B cell (primary cell): ENCODE measurements around the gene STK35. TPM values are rescaled to one million over a fixed set of nuclear protein-coding genes. Genes with fewer than 3 reads are reported as not detected.

Experiments
- ATAC-seq: fragments of 200-7000 bp; cut with Tn5 transposase; one replicate; pipeline ENCODE4 v1.10.0; 2021; ENCODE audit warnings: low read depth, mild to moderate bottlenecking, moderate number of reproducible peaks, moderate library complexity
- CTCF ChIA-PET: fragments of 350-600 bp; sonication (Branson Sonifier 250); formaldehyde crosslinking; loops from one replicate; lab custom pipeline; 2021; ENCODE audit warnings: antibody characterized with exemption, inconsistent platforms; lab: Charles Lee
- POLR2A ChIA-PET: fragments of 350-600 bp; sonication (Branson Sonifier 250); formaldehyde crosslinking; loops from one replicate; lab custom pipeline; 2021; ENCODE audit warnings: antibody characterized with exemption; lab: Charles Lee
- DNase-seq: peaks from one replicate; pipeline ENCODE4 v3.0.0; 2013
- H2AFZ ChIP-seq: 2 replicates; pipeline ENCODE4 v1.6.1; 2012; ENCODE audit warnings: mild to moderate bottlenecking, low read depth, low read length; ENCODE audit not compliant: insufficient read depth, poor library complexity, severe bottlenecking
- H3K27ac ChIP-seq, 2 donors: 1 replicate in 1 of 2; 2 replicates in 1 of 2; pipeline ENCODE4 v1.5.1; 2012 to 2013; ENCODE audit warnings: low read length in 2 of 2, mild to moderate bottlenecking in 2 of 2, moderate library complexity in 1 of 2
- H3K27me3 ChIP-seq, 4 experiments: fragments of 200-600 bp in 1 of 4; sonication (generic) in 1 of 4; replicated peaks in 1 of 4; 1 replicate in 2 of 4; 2 replicates in 2 of 4; pipeline versions ENCODE4 v1.6.1 to v1.7.0; 2013 to 2016; ENCODE audit warnings: low read length in 3 of 4, mild to moderate bottlenecking in 2 of 4, mixed read lengths in 1 of 4, moderate library complexity in 1 of 4; ENCODE audit not compliant: insufficient read depth in 4 of 4, control insufficient read depth in 3 of 4; ENCODE audit errors: control extremely low read depth in 1 of 4
- H3K36me3 ChIP-seq, 2 experiments: replicated peaks in 1 of 2; 1 replicate in 1 of 2; 2 replicates in 1 of 2; pipeline versions ENCODE4 v1.6.1 to v1.7.1; 2013; ENCODE audit warnings: low read length in 1 of 2; ENCODE audit not compliant: insufficient read depth in 2 of 2, control insufficient read depth in 1 of 2; ENCODE audit errors: control extremely low read depth in 1 of 2, extremely low read depth in 1 of 2
- H3K4me1 ChIP-seq, 2 donors: fragments of 200-600 bp in 1 of 2; sonication (generic) in 1 of 2; 1 replicate in 1 of 2; 2 replicates in 1 of 2; pipeline versions ENCODE4 v1.5.1 to v1.6.1; 2013 to 2017; ENCODE audit warnings: low read length in 2 of 2; ENCODE audit not compliant: control insufficient read depth in 2 of 2, insufficient read depth in 2 of 2
- H3K4me2 ChIP-seq: replicated peaks from 2 replicates; pipeline ENCODE3; 2012; ENCODE audit warnings: mild to moderate bottlenecking, low read depth, low read length; ENCODE audit not compliant: poor library complexity, severe bottlenecking
- H3K4me3 ChIP-seq, 5 experiments: fragments of 200-600 bp in 1 of 5; sonication (generic) in 1 of 5; 1 replicate in 3 of 5; 2 replicates in 2 of 5; pipeline versions ENCODE4 v1.5.1 to v1.7.0; 2011 to 2016; ENCODE audit warnings: low read length in 4 of 5, mild to moderate bottlenecking in 4 of 5, low read depth in 2 of 5, control low read depth in 1 of 5, moderate library complexity in 1 of 5; ENCODE audit not compliant: insufficient read depth in 1 of 5; ENCODE audit errors: control extremely low read depth in 1 of 5, extremely low read depth in 1 of 5
- H3K79me2 ChIP-seq: fragments of 200-600 bp; sonication (generic); one replicate; pipeline ENCODE4 v1.6.0; 2016; ENCODE audit warnings: low read length; ENCODE audit not compliant: control insufficient read depth, insufficient read depth
- H3K9ac ChIP-seq: fragments of 200-600 bp; sonication (generic); 2 replicates; pipeline ENCODE4 v1.6.1; 2017; ENCODE audit warnings: mild to moderate bottlenecking, low read length, moderate library complexity
- H3K9me3 ChIP-seq, 3 donors: one replicate each; pipeline versions ENCODE4 v1.6.1 to v1.7.1; 2013; ENCODE audit warnings: low read length in 2 of 3; ENCODE audit not compliant: control insufficient read depth in 2 of 3, insufficient read depth in 1 of 3; ENCODE audit errors: control extremely low read depth in 1 of 3
- H4K20me1 ChIP-seq: 2 replicates; pipeline ENCODE4 v1.6.0; 2012; ENCODE audit warnings: mild to moderate bottlenecking, low read length; ENCODE audit not compliant: insufficient read depth, control insufficient read depth, poor library complexity, severe bottlenecking
- H3K27ac Mint-ChIP-seq: one replicate; pipeline ENCODE4 v1.8.0; 2021; ENCODE audit warnings: mixed read lengths
- H3K27me3 Mint-ChIP-seq: one replicate; pipeline ENCODE4 v1.8.0; 2021; ENCODE audit warnings: mixed read lengths
- H3K4me1 Mint-ChIP-seq: one replicate; pipeline ENCODE4 v1.8.0; 2021; ENCODE audit warnings: mixed read lengths
- H3K4me3 Mint-ChIP-seq: one replicate; pipeline ENCODE4 v1.8.0; 2021; ENCODE audit warnings: mixed read lengths
- H3K9me3 Mint-ChIP-seq: one replicate; pipeline ENCODE4 v1.8.0; 2022; ENCODE audit warnings: mixed read lengths; ENCODE audit not compliant: insufficient read depth
- CTCF ChIP-seq: fragments of 200-600 bp; IDR thresholded peaks from one replicate; pipeline ENCODE4 v1.8.0; 2022; ENCODE audit warnings: antibody characterized with exemption, mild to moderate bottlenecking
- EZH2 ChIP-seq: IDR thresholded peaks from 2 replicates; pipeline ENCODE4 v1.6.1; 2012; ENCODE audit warnings: borderline replicate concordance, low read depth, mild to moderate bottlenecking, moderate library complexity, low read length; ENCODE audit not compliant: insufficient read depth, poor library complexity, severe bottlenecking
- intact Hi-C: fragments of 100-400 bp; cut with micrococcal nuclease; formaldehyde crosslinking; loops from one replicate; pipeline ENCODE4 v1.10.0; 2022
- polyA plus RNA-seq: library from polyadenylated mRNA; depleted of rRNA; stranded (reverse); fragments of >200 nt; gene quantifications from 2 replicates; pipeline ENCODE4 v1.2.3, GENCODE V29; 2012
- total RNA-seq, 2 donors: library from RNA; stranded (reverse); fragments of 120-200 nt in 1 of 2; gene quantifications; 1 replicate in 1 of 2; 2 replicates in 1 of 2; pipeline versions ENCODE4 v1.2.3 to v1.2.4, GENCODE V29; 2013 to 2022

Gene STK35
- total and polyA plus RNA-seq, 2 donors (not counting 1 experiment from before 2014, with no cell fraction given), result 12.8 to 23.9 TPM

- H3K27me3 ChIP-seq, result peaks cover 0 to 12% (median 3%) of the 10 kb centered on the region in 4 experiments
- no peak overlapping the region for H3K9ac ChIP-seq
- no peak overlapping the region for H2AFZ ChIP-seq
- TF ChIP-seq EZH2, result no peak
- no peak for TF ChIP-seq CTCF
- no peak overlapping the region for H3K4me2 ChIP-seq
- Mint-ChIP-seq H3K27me3 (peaks cover 71% of the 10 kb centered on the region), H3K4me3 (no peak overlapping the region), H3K9me3 (peaks cover 6% of the 10 kb centered on the region), H3K27ac (no peak overlapping the region), H3K4me1 (no peaks in the 10 kb centered on the region)
- no peaks in the 10 kb centered on the region for H4K20me1 ChIP-seq
- H3K9me3 ChIP-seq, result peaks cover 0 to 13% (median 6%) of the 10 kb centered on the region in 3 donors
- POLR2A ChIA-PET, result no interaction called here
- H3K36me3 ChIP-seq, result no peaks in the 10 kb centered on the region
- no peak overlapping the region for H3K4me3 ChIP-seq
- intact Hi-C loops, result no loop called here
- no peaks in the 10 kb centered on the region for H3K4me1 ChIP-seq
- ATAC-seq (no peak), DNase-seq (no peak)
- H3K27ac ChIP-seq, result no peak overlapping the region
- CTCF ChIA-PET, result interaction anchor here (1.5 kb wide), 1 partner anchor 9 kb away, joined by 3 read pairs; no protein-coding TSS in a partner anchor
- no peaks in the 10 kb centered on the region for H3K79me2 ChIP-seq
These were observed 48.0 kb upstream of the STK35 start for GRCh38 chr20:2053615-2054014.

DNA sequence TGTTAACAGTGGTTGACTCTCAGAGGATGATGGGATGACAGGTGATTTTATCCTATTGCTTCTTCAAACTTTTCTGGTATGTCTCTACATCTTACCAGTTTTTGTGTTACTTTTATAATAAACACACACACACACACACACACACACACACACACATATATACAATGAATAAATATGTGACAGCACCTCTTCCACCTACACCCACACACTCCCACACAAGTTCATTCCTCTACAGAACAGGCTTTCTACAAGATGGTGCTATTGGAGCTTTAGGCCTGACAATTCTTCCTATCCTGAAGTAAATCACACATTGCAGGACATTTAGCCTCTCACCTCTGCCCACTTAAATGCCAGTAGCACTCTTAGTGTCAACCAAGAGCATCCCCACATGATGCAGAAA is 46.7 kb upstream of the STK35 start:
- Histone ChIP-seq H3K4me3 (no peak overlapping the region), H3K27me3 (peaks cover 0 to 8% (median 3%) of the 10 kb centered on the region in 4 experiments), H3K4me1 (no peaks in the 10 kb centered on the region), H3K79me2 (no peaks in the 10 kb centered on the region), H4K20me1 (no peaks in the 10 kb centered on the region), H3K27ac (no peak overlapping the region), H3K36me3 (no peaks in the 10 kb centered on the region), H3K9me3 (peaks cover 0 to 12% (median 6%) of the 10 kb centered on the region in 3 donors), H3K4me2 (no peak overlapping the region), H3K9ac (no peak overlapping the region), H2AFZ (no peak overlapping the region)
- ChIA-PET POLR2A (no interaction called here), CTCF (no interaction called here)
- DNase-seq, result no peak
- Mint-ChIP-seq H3K4me3 (no peak overlapping the region), H3K27ac (no peak overlapping the region), H3K4me1 (no peaks in the 10 kb centered on the region), H3K9me3 (peaks cover 6% of the 10 kb centered on the region), H3K27me3 (peaks cover 75% of the 10 kb centered on the region)
- TF ChIP-seq CTCF (no peak), EZH2 (no peak)
- ATAC-seq, result no peak
- intact Hi-C loops, result no loop called here
